Skeletal muscle tissue (tissue), 4 donors: ENCODE results near the gene CYTH2. TPM values are rescaled to one million over a fixed set of nuclear protein-coding genes. Genes with fewer than 3 reads are reported as not detected.
"Not testable (repeated sequence)": the region's sequence is repeated elsewhere in the genome, so short reads cannot be mapped to it uniquely, and the experiment has no call there.

Experiments used
- H3K27ac ChIP-seq: one replicate; pipeline ENCODE4 v1.7.0; 2013; ENCODE audit warnings: mild to moderate bottlenecking, low read depth, low read length, inconsistent platforms
- H3K27me3 ChIP-seq, 3 donors: one replicate each; pipeline ENCODE4 v1.7.0; 2013; ENCODE audit warnings: low read length in 3 of 3; ENCODE audit not compliant: control insufficient read depth in 3 of 3, insufficient read depth in 3 of 3
- H3K36me3 ChIP-seq, 3 donors: one replicate each; pipeline ENCODE4 v1.7.0; 2013; ENCODE audit warnings: low read length in 3 of 3; ENCODE audit not compliant: control insufficient read depth in 3 of 3, insufficient read depth in 3 of 3
- H3K4me1 ChIP-seq, 3 donors: one replicate each; pipeline ENCODE4 v1.7.0; 2013; ENCODE audit warnings: low read length in 3 of 3, mild to moderate bottlenecking in 3 of 3; ENCODE audit not compliant: control insufficient read depth in 3 of 3, insufficient read depth in 3 of 3
- H3K4me3 ChIP-seq, 3 donors: one replicate each; pipeline ENCODE4 v1.7.0; 2013; ENCODE audit warnings: low read length in 3 of 3
- H3K9ac ChIP-seq, 3 donors: one replicate each; pipeline ENCODE4 v1.7.0; 2013; ENCODE audit warnings: low read length in 3 of 3, mild to moderate bottlenecking in 3 of 3, moderate library complexity in 2 of 3, low read depth in 1 of 3
- H3K9me3 ChIP-seq, 3 donors: one replicate each; pipeline ENCODE4 v1.7.0; 2013; ENCODE audit warnings: low read length in 3 of 3; ENCODE audit not compliant: control insufficient read depth in 3 of 3
- total RNA-seq: library from RNA; depleted of rRNA; stranded (reverse); fragments of >200 nt; gene quantifications from one replicate; pipeline ENCODE4 v1.2.3, GENCODE V29; 2014
- donor health status: Osteomylitis.

Gene CYTH2
- total RNA-seq, 1 donor from 2014 or later, result 33.4 TPM

- Histone ChIP-seq H3K27ac (no peak overlapping the region), H3K4me1 (peaks cover 13 to 35% (median 33%) of the 10 kb centered on the region in 3 donors), H3K4me3 (no peak overlapping the region), H3K36me3 (peaks cover under 1 to 5% (median 4%) of the 10 kb centered on the region in 3 donors), H3K9ac (no peak overlapping the region), H3K9me3 (no peaks in the 10 kb centered on the region), H3K27me3 (no peaks in the 10 kb centered on the region)
These were observed 14.1 kb downstream of the CYTH2 start for GRCh38 chr19:48483301-48483700.

GRCh38 chr19:48484247-48484893 is 15.2 kb downstream of the CYTH2 start:
- Histone ChIP-seq H3K4me3 (no peak overlapping the region), H3K9ac (no peak overlapping the region), H3K27ac (no peak overlapping the region), H3K4me1 (peaks cover 15 to 37% (median 34%) of the 10 kb centered on the region in 3 donors), H3K27me3 (no peaks in the 10 kb centered on the region), H3K9me3 (no peaks in the 10 kb centered on the region), H3K36me3 (peaks cover 0 to 4% (median 3%) of the 10 kb centered on the region in 3 donors)

DNA sequence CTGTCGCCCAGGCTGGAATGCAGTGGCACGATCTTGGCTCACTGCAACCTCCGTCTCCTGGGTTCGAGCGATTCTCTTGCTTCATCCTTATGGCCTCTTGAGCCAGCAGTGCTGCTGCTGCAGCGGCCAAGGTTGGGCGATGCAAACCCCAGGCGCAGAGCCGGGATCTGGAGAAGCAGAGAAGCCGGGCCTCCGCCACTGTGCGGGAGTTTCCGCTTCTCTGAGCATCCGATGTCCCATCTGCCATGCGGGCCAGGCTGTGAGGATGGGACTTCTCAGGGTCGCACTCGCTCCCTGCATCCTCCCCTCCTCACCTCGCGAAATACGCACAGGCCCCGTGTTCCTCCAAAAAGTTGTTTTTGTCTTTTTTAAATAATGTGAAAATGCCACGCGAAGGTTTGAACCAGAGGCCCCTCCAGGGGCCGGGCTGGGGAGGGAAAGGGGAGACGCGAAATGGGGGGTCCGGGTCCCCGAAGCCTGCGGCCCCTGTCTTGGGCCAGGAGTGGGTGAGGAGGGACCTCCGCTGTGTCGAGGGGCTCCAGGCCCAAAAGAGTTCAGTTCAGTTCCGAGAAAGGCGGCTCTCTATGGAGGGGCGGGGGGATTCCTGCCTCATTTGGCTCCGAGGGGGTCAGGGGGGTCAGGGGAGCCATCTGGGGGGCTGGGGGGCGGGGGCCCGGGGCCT is 15.9 kb downstream of the CYTH2 start:
- H3K4me1 ChIP-seq, result peaks cover 15 to 33% (median 33%) of the 10 kb centered on the region in 3 donors
- no peaks in the 10 kb centered on the region for H3K36me3 ChIP-seq
- no peak overlapping the region for H3K27ac ChIP-seq
- H3K4me3 ChIP-seq, result no peak overlapping the region
- peaks cover 0 to 4% (median 0%) of the 10 kb centered on the region in 3 donors for H3K27me3 ChIP-seq
- no peaks in the 10 kb centered on the region for H3K9me3 ChIP-seq
- no peak overlapping the region for H3K9ac ChIP-seq

- H3K9me3 ChIP-seq, H3K27ac ChIP-seq, H3K9ac ChIP-seq, H3K36me3 ChIP-seq, H3K4me3 ChIP-seq: not testable (repeated sequence)
- Histone ChIP-seq H3K27me3 (peaks cover 8 to 16% (median 10%) of the 10 kb centered on the region in 3 donors), H3K4me1 (peaks cover 10 to 24% (median 22%) of the 10 kb centered on the region in 3 donors)
These were observed 17.5 kb downstream of the CYTH2 start for GRCh38 chr19:48486706-48487105.

DNA sequence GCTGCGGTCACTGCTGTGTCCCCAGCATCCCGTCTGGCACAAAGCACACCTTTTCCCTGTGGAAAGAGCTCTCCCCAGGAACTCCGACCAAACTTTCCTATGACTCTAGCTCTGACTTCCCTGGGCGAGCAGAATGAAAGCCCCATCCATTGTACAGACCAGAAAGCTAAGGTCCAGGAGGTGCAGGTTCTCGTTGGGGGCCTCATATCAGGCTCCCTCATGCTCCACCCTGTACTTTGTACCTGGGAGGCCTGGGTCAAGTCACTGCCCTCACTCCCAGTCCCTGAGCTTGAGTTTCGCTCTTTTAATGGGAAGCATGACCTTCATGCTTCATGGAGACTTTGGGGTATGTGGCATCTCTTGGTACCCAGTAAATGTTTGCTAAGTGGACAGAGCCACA is 18.4 kb downstream of the CYTH2 start:
- Histone ChIP-seq H3K9me3 (no peaks in the 10 kb centered on the region), H3K4me1 (peaks cover 5 to 15% (median 14%) of the 10 kb centered on the region in 3 donors), H3K36me3 (no peaks in the 10 kb centered on the region), H3K27me3 (peaks cover 12 to 22% (median 18%) of the 10 kb centered on the region in 3 donors), H3K4me3 (no peak overlapping the region), H3K9ac (peak overlapping the region in 2 of 3 donors; percentile 28 to 46), H3K27ac (no peak overlapping the region)

DNA sequence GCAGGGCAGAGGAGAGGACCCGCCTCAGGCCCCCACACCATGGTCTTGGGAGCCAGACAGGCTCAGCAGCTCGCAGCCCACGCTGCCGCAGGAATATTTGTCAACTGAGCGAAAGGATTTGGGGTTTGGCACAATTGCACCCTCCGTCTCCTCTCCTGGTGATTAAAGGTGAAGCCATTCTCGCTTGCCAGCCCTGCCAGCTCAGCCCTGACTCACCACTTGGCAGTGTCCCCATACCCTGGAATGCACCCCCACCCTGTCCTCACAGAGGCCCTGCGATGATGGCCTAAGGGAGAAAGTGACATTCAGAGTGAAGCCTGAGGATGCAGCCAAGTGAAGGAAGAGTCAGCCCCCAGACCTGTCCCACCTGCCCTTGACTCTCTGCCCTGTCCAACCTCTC is 18.8 kb downstream of the CYTH2 start:
- peaks cover 13 to 25% (median 22%) of the 10 kb centered on the region in 3 donors for H3K27me3 ChIP-seq
- no peak overlapping the region for H3K27ac ChIP-seq
- peak overlapping the region; percentile 2 to 46 (median 28) for H3K9ac ChIP-seq
- H3K4me3 ChIP-seq, result no peak overlapping the region
- peaks cover 7 to 15% (median 14%) of the 10 kb centered on the region in 3 donors for H3K4me1 ChIP-seq
- no peaks in the 10 kb centered on the region for H3K36me3 ChIP-seq
- H3K9me3 ChIP-seq, result no peaks in the 10 kb centered on the region

DNA sequence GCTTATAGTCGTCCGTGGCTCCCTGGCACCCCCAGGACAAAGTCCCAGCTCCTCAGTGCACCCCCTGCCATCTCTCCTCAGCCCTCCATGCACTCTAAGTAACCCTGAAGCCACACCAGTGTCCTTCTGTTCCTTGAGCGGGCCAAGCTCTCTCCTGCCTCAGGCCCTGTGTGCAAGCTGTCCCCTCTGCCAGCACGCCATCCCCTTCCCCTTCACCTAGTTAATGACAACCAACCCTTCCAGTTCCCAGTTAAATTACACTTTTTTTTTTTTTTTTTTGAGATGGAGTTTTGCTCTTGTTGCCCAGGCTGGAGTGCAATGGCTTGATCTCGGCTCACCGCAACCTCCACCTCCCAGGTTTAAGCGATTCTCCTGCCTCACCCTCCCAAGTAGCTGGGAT is 19.3 kb downstream of the CYTH2 start:
- H3K36me3 ChIP-seq, H3K4me3 ChIP-seq, H3K9me3 ChIP-seq, H3K27ac ChIP-seq: not testable (repeated sequence)
- H3K4me1 ChIP-seq, result peaks cover 7 to 15% (median 14%) of the 10 kb centered on the region in 3 donors
- H3K9ac ChIP-seq, result peak overlapping the region in 2 of 3 donors; percentile 2 to 28
- peaks cover 13 to 25% (median 22%) of the 10 kb centered on the region in 3 donors for H3K27me3 ChIP-seq

DNA sequence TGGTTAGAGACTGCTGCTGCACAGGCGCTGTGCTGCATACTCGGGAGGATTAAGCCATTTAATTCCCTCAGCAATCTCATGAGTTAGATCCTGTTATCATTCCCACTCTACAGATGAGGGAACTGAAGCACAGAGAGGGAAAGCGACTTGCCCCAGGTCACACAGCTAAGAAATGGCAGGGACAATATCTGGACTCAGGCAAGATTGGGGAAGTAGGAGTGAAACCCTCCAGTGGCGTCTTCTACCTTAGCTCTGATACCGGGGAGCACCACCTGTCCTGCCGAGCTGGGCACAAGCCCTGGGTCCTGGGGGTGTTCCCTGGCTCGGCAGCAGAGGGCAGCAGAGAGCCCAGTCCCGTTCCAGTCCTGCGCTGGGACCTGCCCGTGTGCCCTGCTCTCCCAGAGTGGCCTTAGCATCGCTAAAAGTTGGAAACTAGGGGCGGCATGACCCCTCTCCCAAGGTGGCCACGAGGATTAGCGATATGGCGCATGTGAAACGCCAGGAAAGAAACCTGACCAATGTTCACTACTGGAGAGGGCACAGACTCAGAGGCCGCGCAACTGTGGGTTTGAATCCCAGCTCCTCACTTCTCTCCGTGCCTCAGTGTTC is 20.5 kb downstream of the CYTH2 start:
- Histone ChIP-seq H3K4me1 (peaks cover 7 to 16% (median 15%) of the 10 kb centered on the region in 3 donors), H3K27ac (no peak overlapping the region), H3K9me3 (no peaks in the 10 kb centered on the region), H3K27me3 (peaks cover 13 to 34% (median 30%) of the 10 kb centered on the region in 3 donors), H3K4me3 (no peak overlapping the region), H3K36me3 (no peaks in the 10 kb centered on the region), H3K9ac (no peak overlapping the region)

GRCh38 chr19:48490981-48491792 is 22.0 kb downstream of the CYTH2 start:
- H3K4me1 ChIP-seq, result peaks cover 7 to 16% (median 15%) of the 10 kb centered on the region in 3 donors
- no peak overlapping the region for H3K27ac ChIP-seq
- no peaks in the 10 kb centered on the region for H3K9me3 ChIP-seq
- H3K27me3 ChIP-seq, result peaks cover 13 to 38% (median 34%) of the 10 kb centered on the region in 3 donors
- no peak overlapping the region for H3K4me3 ChIP-seq
- H3K36me3 ChIP-seq, result no peaks in the 10 kb centered on the region
- no peak overlapping the region for H3K9ac ChIP-seq
